Skeletal muscle tissue (tissue), 4 donors: Measurements from ENCODE around the gene SPTBN5. TPM values are rescaled to one million over a fixed set of nuclear protein-coding genes. Genes with fewer than 3 reads are reported as not detected.

Experiments used
- H3K27ac ChIP-seq: one replicate; pipeline ENCODE4 v1.7.0; 2013; ENCODE audit warnings: mild to moderate bottlenecking, low read depth, low read length, inconsistent platforms
- H3K27me3 ChIP-seq, 3 donors: one replicate each; pipeline ENCODE4 v1.7.0; 2013; ENCODE audit warnings: low read length in 3 of 3; ENCODE audit not compliant: control insufficient read depth in 3 of 3, insufficient read depth in 3 of 3
- H3K36me3 ChIP-seq, 3 donors: one replicate each; pipeline ENCODE4 v1.7.0; 2013; ENCODE audit warnings: low read length in 3 of 3; ENCODE audit not compliant: control insufficient read depth in 3 of 3, insufficient read depth in 3 of 3
- H3K4me1 ChIP-seq, 3 donors: one replicate each; pipeline ENCODE4 v1.7.0; 2013; ENCODE audit warnings: low read length in 3 of 3, mild to moderate bottlenecking in 3 of 3; ENCODE audit not compliant: control insufficient read depth in 3 of 3, insufficient read depth in 3 of 3
- H3K4me3 ChIP-seq, 3 donors: one replicate each; pipeline ENCODE4 v1.7.0; 2013; ENCODE audit warnings: low read length in 3 of 3
- H3K9ac ChIP-seq, 3 donors: one replicate each; pipeline ENCODE4 v1.7.0; 2013; ENCODE audit warnings: low read length in 3 of 3, mild to moderate bottlenecking in 3 of 3, moderate library complexity in 2 of 3, low read depth in 1 of 3
- H3K9me3 ChIP-seq, 3 donors: one replicate each; pipeline ENCODE4 v1.7.0; 2013; ENCODE audit warnings: low read length in 3 of 3; ENCODE audit not compliant: control insufficient read depth in 3 of 3
- total RNA-seq: library from RNA; depleted of rRNA; stranded (reverse); fragments of >200 nt; gene quantifications from one replicate; pipeline ENCODE4 v1.2.3, GENCODE V29; 2014
- donor health status: Osteomylitis.

The SPTBN5 gene
- total RNA-seq, 1 donor from 2014 or later: 1.0 TPM

GRCh38 chr15:41860049-41860828 is 33.6 kb downstream of the SPTBN5 start:
- H3K9me3 ChIP-seq: no peaks in the 10 kb centered on the region
- no peak overlapping the region for H3K4me3 ChIP-seq
- H3K4me1 ChIP-seq: no peaks in the 10 kb centered on the region
- H3K9ac ChIP-seq: no peak overlapping the region
- no peak overlapping the region for H3K27ac ChIP-seq
- H3K36me3 ChIP-seq: no peaks in the 10 kb centered on the region
- peaks cover 0 to 23% (median 17%) of the 10 kb centered on the region in 3 donors for H3K27me3 ChIP-seq

- Histone ChIP-seq H3K9me3 (no peaks in the 10 kb centered on the region), H3K4me1 (no peaks in the 10 kb centered on the region), H3K27me3 (peaks cover 2 to 30% (median 27%) of the 10 kb centered on the region in 3 donors), H3K4me3 (no peak overlapping the region), H3K36me3 (no peaks in the 10 kb centered on the region), H3K9ac (no peak overlapping the region), H3K27ac (no peak overlapping the region)
Observed at GRCh38 chr15:41858756-41859155, 35.1 kb downstream of the SPTBN5 start.

- H3K4me1 ChIP-seq: no peaks in the 10 kb centered on the region
- H3K27ac ChIP-seq: no peak overlapping the region
- H3K27me3 ChIP-seq: peaks cover 6 to 42% (median 40%) of the 10 kb centered on the region in 3 donors
- H3K4me3 ChIP-seq: no peak overlapping the region
- H3K36me3 ChIP-seq: no peaks in the 10 kb centered on the region
- H3K9me3 ChIP-seq: no peaks in the 10 kb centered on the region
- no peak overlapping the region for H3K9ac ChIP-seq
Observed at GRCh38 chr15:41857316-41857715, 36.5 kb downstream of the SPTBN5 start.

- H3K4me3 ChIP-seq: no peak overlapping the region
- H3K27ac ChIP-seq: no peak overlapping the region
- no peaks in the 10 kb centered on the region for H3K9me3 ChIP-seq
- no peaks in the 10 kb centered on the region for H3K36me3 ChIP-seq
- H3K4me1 ChIP-seq: no peaks in the 10 kb centered on the region
- H3K27me3 ChIP-seq: peaks cover 12 to 48% (median 42%) of the 10 kb centered on the region in 3 donors
- no peak overlapping the region for H3K9ac ChIP-seq
Observed at GRCh38 chr15:41856716-41857115, 37.1 kb downstream of the SPTBN5 start.

GRCh38 chr15:41856262-41856661 is 37.6 kb downstream of the SPTBN5 start:
- no peak overlapping the region for H3K4me3 ChIP-seq
- H3K27me3 ChIP-seq: peaks cover 14 to 51% (median 42%) of the 10 kb centered on the region in 3 donors
- no peaks in the 10 kb centered on the region for H3K36me3 ChIP-seq
- no peaks in the 10 kb centered on the region for H3K4me1 ChIP-seq
- H3K27ac ChIP-seq: no peak overlapping the region
- H3K9me3 ChIP-seq: no peaks in the 10 kb centered on the region
- no peak overlapping the region for H3K9ac ChIP-seq

- no peaks in the 10 kb centered on the region for H3K4me1 ChIP-seq
- no peaks in the 10 kb centered on the region for H3K9me3 ChIP-seq
- no peak overlapping the region for H3K4me3 ChIP-seq
- peaks cover 14 to 51% (median 45%) of the 10 kb centered on the region in 3 donors for H3K27me3 ChIP-seq
- no peak overlapping the region for H3K27ac ChIP-seq
- H3K9ac ChIP-seq: no peak overlapping the region
- H3K36me3 ChIP-seq: no peaks in the 10 kb centered on the region
Observed at GRCh38 chr15:41855261-41855961, 38.4 kb downstream of the SPTBN5 start.

GRCh38 chr15:41854443-41854842 is 39.4 kb downstream of the SPTBN5 start:
- H3K27me3 ChIP-seq: peaks cover 14 to 49% (median 40%) of the 10 kb centered on the region in 3 donors
- no peaks in the 10 kb centered on the region for H3K36me3 ChIP-seq
- H3K27ac ChIP-seq: no peak overlapping the region
- no peaks in the 10 kb centered on the region for H3K4me1 ChIP-seq
- H3K9me3 ChIP-seq: no peaks in the 10 kb centered on the region
- no peak overlapping the region for H3K9ac ChIP-seq
- H3K4me3 ChIP-seq: no peak overlapping the region

- Histone ChIP-seq H3K36me3 (peaks cover 0 to 2% (median under 1%) of the 10 kb centered on the region in 3 donors), H3K4me3 (no peak overlapping the region)
Observed at GRCh38 chr15:41853831-41854230, 40.0 kb downstream of the SPTBN5 start.

GRCh38 chr15:41852736-41853590 is 40.9 kb downstream of the SPTBN5 start:
- H3K4me3 ChIP-seq: no peak overlapping the region
- no peaks in the 10 kb centered on the region for H3K4me1 ChIP-seq
- H3K9me3 ChIP-seq: no peaks in the 10 kb centered on the region
- H3K27ac ChIP-seq: no peak overlapping the region
- H3K27me3 ChIP-seq: peaks cover 14 to 46% (median 39%) of the 10 kb centered on the region in 3 donors
- no peak overlapping the region for H3K9ac ChIP-seq
- H3K36me3 ChIP-seq: peaks cover 4 to 10% (median 9%) of the 10 kb centered on the region in 3 donors

More at GRCh38 chr15:41853831-41854230, 40.0 kb downstream of the SPTBN5 start:
- H3K9me3 ChIP-seq: no peaks in the 10 kb centered on the region
- peaks cover 14 to 49% (median 39%) of the 10 kb centered on the region in 3 donors for H3K27me3 ChIP-seq
- no peak overlapping the region for H3K9ac ChIP-seq
- no peak overlapping the region for H3K27ac ChIP-seq
- H3K4me1 ChIP-seq: no peaks in the 10 kb centered on the region
